Ammon's horn (tissue), 1 donor: Measurements from ENCODE around the gene NRCAM.
A peak's percentile ranks its signal among the peaks of the same experiment; 100 is the strongest.

Experiments used
- DNase-seq: peaks from one replicate; pipeline ENCODE4 v3.0.0-alpha.2; 2016; ENCODE audit warnings: low spot score

NRCAM gene

DNA sequence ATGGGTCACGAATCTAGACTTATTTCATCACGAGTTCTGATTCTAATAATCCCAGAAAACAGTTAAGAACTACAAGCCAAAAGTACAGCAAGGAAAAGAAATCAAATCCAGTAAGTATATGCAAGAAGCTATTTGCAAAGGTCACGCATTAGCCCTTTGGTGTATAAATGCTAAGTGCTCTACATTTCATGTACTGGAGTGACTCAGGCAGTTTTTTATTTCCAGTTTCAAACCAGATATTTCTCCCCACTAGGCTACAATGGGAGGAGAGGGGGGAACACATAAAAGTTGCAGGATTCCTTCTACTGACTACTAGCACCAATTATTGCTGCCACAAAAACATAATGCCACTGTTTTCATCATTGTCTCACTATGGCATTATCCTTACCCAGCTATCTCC is 148.0 kb downstream of the NRCAM start:
- no peak for DNase-seq

DNA sequence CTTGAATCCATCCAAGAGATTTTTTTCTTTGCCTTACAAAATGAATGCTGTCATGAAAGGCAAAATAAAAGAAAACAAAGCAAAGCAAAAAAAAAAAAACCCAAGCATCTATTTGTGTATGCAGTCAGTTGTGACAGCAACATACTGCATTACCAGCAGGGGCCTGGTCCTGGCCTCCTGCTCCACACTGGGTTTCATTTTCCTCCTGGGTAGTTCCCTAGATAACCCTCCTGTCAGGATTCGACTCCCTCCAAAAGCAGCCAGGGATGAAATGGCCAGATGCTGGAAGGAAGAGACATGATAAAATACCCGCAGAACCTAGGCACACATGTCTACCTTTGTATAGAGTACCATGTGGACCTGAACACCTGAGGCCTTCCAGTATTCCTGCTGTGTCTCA is 148.6 kb downstream of the NRCAM start:
- DNase-seq, result no peak

DNA sequence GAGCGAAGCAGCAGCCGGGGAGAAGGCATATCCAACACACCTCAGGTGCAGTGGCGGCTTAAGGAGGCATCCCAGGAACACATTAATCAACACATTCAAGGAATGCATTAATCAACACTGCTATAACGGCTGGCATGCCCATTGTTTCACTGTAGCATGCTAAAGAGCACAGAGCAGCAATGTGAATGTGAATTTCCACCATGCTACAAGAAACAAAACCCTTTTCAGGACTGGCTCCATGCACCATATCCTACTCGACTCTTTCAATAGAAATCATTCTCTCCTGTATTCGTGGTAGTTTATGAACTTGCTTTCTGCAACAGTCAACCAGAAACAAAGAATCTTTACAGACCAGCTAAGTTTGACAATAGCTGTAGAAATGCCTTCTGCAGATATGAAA is 149.0 kb downstream of the NRCAM start:
- DNase-seq, result no peak

DNA sequence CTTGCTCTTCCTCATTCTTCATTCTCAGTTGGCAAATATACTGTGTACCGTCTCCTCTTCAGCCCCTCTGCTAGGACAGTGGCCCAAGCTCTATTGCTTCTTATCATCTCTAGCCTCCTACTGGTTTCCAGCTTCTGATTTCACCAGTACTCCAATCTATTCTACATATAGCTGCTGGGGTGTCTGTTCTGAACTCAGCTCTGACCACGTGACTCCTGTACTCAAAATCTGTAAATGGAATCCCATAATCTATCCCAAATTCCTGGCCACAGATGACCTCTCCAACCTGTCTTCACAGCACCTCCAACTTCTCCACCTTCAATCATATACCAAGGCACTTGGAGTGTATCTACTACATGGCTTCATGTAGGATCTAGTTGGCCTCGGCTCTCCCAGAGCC is 152.9 kb downstream of the NRCAM start:
- no peak for DNase-seq

DNA sequence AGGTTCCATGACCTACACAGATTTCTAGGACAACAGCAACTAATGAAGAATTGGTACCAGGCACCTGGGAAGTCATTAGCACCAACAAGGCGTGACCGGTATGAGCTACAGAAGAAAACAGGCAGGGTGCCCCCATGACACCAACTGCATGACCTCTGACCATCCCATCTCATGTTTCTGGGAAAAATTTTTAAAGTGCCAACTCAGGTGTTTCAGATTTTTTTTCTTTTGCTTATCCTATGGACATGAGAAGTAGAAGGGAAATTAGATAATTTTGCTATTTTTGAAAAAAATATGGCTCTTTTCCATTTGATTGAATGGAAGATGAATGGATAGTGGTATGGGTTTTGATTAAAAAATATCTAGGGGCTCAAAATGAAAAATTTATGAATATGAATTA is 154.8 kb downstream of the NRCAM start:
- no peak for DNase-seq

DNA sequence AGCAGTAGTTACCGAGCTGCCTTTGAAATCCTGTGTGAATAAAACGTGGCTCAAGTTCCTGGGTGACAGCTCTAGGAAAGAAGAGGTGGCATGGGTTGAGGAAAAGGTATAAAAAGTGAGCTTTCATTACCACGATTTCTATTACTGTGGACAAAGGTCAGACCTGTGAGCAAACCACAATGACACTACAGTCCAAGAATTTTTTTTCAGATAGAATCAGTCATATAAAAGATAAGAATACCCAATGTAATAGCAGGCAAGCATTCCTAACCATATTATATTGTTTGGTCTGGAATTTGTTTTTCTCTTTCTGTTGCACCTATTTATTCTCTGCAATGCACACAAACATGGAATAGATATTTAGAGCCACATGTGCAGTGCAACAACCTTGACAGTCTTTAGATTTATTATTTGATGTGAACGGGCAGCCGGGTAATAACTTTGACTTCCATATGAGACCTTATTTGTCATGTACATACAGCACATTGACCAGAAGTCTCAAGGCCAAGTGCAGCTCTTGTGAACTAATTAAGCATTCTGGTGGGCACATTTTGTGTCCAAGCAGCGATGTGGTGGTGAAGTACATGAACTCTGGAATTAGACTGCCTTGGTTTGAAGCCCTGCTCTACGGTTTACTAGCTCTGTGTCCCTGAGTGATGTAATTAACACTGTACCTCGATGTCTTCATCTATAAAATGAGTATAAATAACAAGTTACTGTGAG is 156.8 kb downstream of the NRCAM start:
- DNase-seq, result no peak

DNA sequence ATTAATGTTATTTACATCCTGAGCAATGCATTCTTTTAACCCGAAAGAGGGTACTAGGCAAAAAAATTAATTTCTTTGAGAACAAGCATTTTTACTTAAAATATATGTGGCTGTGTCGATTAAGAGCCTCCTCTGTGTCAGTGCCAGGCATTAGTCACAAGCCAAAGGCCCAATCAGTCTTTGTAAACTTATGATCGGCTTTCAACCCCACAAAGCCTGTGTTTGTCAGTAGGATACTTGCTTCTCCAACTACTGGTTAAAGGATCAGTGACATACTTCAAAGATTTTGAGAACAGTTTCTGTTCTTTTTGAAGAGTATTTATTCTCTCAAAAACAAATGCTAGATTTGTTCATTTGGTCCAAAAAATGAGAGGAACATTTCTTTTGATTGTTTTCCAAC is 159.3 kb downstream of the NRCAM start:
- no peak for DNase-seq

DNA sequence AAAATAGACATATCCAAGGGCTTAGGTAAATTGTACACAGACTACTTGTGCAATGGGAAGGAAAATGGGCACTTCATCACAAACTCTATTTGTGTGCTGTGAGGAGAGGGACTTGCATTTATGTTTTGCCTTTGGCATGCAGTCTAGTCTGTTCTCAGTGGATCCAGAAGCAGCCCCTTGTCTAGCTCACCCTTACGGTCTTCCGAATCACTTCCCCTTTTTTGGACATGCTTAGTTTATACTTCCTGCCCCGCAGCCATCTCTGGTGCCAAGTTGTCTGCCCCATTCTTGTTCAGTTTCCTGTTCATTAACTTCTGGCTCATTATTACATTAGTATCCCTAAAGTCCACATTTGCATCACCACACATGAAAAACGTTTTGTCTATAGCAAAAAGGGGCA is 161.6 kb downstream of the NRCAM start:
- DNase-seq, result no peak

DNA sequence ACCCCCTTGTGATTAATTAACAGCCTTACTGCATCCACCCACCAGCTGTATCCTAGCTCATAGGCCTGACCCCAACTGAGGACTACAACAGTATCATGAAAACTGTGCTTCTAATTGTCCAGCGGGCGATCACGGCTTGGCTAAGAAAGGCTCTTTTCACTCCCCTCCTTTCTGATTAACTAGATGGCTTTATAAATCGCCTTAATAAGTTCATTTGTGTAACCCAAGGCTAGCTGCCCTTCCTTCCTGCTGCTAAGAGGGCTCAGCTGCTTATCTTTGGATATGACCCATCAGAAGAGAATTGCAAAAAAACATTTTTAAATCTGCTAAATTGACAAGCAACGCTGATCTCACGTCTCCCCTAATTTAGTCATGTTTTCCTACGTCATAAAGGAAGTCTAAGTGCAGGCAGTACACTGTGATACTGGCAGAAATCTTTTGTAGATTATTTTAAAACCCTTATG is 163.1 kb downstream of the NRCAM start:
- peak; percentile 31 for DNase-seq

DNA sequence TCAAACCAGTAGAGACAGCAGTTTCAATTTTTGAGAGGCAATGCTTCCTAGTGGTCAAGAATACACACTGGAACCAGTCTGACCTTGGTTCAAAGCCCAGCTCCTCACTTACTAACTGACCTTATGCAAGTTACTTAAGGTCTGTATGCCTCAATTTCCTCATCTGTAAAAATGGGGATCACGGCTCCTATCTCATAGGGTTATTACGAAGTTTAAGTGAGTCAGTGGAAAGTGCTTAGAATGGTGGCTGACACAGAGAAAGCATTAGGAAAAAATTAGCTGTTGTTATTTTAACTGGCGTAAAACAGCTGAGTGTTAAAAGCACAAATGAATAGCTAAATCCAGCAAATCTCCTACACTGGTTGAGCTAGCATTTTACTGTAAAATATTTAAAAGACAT is 163.7 kb downstream of the NRCAM start:
- DNase-seq, result no peak

DNA sequence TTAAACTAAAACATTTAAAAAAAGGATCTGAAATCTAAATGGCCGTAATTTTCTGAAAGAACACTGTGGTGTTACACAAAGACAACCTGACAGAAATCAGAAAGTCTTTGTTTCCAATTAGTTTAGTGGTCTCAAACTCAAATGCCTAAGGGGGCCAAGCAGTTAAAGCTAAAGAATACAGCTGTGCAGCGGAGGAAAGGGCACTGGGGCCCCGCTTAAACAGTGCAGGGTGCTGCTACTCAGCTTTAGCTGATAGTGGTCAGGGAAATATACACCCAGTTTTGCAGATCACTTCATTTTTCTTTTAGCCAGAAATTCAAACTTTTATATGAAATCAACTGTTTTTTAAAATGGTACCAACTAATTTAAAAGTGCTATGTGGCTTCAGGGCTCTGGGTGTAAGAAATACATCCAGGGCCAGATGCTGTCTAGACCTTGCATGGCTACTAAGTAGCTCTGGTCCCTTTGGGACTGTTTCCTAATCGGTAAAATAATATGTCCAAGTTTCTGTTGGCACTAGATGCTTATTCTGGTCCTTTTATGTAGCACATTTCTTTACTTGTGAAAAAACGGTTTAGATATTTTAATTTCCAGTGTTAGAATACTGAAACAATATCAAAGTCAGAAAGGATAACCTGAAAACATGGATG is 164.3 kb downstream of the NRCAM start:
- DNase-seq, result no peak

DNA sequence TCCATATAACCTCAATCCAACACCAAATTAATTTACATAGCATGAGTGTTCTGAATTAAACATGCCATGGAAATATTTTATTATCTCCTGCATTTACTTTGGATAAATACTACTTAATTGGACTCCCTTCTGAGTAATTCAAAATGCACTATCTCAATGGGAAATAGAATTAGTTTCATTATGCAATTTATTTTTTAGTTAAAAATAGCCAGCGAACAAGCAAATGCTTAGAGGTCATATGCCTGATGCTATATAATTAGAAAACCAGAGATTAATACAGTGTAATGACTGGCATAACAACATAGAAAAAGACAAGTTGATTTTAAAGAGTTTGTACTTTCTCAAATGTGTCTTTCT is 165.1 kb downstream of the NRCAM start:
- DNase-seq, result no peak

DNA sequence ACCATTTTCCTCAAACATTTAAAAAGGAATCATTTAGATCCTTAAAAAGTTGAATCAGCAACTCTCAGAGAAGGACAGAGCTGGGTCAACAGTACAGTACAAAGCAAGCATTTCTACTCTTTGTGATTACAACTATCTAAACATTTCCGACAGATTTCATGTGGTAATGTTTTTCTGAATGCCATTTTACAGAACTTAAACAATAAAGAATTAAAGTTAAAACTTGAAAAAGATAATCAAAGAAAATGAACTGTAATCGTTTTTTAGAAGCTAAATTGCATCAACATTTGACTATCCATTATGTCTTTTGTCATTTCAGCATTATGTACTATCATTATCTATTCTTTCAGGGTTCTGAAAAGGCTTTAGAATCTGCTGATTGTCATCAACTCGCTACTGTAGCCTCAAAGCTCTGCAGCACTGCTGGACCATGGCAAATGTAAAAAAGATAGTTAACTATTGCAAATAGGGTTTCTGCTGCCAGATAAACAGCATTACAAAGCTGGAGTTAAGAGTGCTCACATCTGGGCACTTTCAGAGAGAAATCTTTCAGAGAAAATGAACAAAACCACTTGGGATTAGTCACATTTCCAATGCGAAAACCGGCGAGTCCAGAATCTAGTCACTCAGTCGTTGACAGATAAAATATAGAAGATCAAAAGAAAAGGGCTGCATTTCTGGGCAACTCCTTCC is 165.6 kb downstream of the NRCAM start:
- no peak for DNase-seq

DNA sequence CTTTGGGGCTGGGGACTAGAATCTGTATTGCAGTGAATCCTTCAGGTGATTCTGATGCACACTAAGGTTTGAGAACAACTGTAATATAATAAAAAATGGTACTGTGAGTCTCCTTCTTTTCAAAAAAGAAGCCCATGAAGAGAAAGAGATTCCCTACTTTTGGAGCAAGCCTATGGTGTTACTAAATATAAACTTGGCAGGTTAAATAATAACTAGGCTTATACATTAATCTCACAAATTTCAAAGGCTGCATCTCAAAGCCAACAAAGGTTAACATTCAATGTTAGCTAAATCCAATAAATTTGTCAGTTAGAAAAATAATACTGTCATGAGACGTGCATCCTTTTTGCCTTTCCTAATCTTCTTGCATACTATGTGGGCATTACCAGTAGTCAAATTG is 166.4 kb downstream of the NRCAM start:
- no peak for DNase-seq

DNA sequence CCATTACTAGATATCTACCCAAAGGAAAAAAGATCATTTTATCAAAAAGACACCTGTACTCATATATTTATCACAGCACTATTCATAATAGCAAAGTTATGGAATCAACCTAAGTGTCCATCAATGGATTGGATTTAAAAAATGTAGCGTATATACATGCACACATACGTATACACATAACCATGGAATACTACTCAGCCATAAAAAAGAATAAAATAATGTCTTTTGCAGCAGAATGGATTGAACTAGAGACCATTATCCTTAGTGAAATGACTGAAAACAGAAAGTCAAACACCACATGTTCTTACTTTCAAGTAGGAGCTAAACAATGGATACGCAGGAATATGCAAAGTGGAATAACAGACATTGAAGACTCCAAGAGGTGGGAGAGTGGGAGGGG is 168.4 kb downstream of the NRCAM start:
- DNase-seq, result no peak

DNA sequence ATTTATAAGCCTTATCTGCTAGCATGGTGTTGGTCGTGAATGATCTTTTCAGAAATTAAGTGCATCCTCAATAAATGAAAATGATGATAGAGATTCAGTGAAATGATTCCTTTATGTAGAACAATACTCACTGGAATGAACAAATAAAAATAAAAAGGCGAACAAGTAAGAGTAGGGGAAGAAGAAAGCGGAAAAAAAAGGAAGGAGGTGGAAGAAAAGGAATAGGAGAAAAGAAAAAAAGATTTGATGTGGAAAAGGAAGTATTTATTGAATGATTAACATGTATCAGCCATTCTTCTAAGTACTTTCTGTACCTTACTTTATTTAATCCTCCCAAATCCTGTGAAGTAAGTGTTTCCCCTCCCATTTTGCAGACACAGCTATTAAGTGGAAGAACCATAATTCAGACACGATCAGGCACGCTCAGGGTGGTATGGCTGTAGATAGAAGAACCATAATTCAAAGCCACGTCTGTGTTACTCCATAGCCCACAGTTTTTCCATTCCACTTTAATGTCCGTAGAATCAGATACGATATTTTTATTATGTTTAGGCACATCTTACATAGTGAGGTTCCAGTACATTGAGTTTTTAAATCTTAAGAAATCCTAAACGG is 169.8 kb downstream of the NRCAM start:
- no peak for DNase-seq

DNA sequence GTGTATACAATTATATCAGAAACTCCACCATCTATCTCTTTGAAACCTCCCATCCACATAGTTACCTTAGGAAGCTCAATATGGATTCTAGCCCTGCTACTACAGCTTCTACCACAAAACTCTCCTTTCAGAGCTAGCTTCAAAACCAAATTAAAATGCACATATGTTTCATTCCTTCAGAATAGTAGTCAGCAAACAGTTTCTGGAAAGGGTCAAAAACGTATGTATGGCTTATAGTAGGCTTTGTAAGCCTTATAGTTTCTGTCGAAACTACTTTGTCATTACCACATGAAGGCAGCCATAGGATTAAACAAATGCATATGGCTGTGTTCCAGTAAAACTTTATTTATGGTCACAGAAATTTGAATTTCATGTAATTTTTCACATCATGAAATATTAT is 170.5 kb downstream of the NRCAM start:
- DNase-seq, result no peak

DNA sequence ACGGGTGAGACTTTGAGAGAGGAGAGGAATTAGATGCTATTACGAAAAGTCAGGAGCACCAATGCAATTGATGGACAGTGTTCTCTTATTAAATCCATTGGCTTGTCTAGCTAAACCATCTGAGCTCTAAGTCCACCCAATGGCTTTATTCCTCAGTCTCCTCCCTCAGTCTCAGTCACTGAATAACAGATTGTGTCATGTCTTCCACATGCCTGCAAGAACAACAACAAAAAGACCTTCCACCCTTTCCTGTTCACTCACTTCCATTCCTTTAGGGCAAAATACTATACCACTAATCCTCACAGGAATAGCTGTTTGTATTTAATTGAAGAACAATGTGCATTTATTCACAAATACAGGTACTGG is 171.2 kb downstream of the NRCAM start:
- no peak for DNase-seq

DNA sequence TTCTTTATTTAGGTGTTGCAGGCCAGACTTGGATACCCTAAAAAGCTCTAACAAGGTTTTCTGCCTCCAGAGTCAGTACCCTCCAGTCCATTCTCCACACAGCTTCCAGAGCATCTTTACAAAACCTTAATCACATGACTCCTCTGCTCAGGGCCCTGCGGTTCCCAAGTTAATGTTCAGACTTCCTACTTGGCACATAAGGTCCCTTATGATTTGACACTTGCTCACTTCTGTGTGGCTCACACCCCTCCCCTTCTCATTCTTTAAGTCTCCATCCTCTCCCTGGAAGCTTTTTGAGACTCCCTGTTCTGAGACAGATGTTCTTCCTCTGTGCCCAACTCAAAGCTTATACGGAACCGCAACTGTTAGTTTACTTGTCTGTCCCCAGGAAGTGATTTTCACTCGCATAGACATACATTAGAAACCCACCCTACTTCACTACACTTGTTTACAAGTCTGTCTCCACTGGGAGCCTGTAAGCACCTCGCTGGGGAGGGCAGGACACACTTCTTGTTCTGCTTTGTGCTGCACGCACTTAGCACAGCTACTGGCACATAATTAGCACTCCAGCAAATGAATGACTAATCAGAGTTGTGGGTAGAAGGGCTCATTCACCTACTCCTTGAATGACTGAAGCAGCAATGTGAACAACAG is 171.8 kb downstream of the NRCAM start:
- no peak for DNase-seq

DNA sequence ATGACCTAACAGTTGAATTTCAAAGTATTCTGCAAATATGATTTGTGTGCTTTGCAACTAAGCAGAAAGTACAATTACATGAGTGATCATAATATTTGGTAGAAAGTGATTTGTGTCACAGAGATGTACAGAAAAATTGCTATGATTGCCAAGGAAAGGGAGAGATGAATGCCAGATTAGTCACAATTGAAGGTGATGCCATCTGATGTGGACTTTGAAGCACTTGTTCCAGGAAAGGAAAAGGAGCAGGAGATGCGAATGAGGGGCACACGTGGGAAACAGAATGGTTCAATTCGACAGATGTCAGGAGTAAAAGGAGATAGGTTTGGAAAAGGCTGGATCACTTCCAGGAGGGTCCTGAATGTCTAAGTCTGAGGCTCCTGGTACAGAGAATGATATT is 173.0 kb downstream of the NRCAM start:
- DNase-seq, result no peak

DNA sequence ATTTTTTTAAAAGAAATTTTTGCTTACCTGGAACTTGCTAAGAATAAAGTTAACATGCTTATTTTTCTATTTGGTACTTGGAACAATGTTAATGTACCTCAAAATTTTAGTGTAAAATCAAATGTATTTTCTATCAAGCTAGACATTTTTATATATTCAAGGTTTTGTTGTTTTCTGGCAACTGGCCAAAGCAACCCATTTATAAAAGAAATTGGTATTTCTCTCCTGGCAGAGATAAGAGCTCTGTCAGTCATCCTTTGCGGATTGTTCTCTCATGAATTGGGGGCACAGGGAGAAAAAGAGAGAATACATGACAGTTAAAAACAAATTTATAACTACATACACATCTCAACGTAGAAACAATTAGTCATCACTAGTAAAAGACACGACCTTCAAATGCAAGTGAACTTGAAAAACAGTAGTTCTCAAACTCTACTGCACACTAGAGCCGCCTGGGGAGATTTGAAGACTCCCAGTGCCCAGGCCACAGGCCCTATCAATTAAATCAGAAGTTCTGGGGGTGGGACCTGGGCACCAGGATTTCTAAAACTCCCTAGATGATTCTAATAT is 173.7 kb downstream of the NRCAM start:
- no peak for DNase-seq

DNA sequence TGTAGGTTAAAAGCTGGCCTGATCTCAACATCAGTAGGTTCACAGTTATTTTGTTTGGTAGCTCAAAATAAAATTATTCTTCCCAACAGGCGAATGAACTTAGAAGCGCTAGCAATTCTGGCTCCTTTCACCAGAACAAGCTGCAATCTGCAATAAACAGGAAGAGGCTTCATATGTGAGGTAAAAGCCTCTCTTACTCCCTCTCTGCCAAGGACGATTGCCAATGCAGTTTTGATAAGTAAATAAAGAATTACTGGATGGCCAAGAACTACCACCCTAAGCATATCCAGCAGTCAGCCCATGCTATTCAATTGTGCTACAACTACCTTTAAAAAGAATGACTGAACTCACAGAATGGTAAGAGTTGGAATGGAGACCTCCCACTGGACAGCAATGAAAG is 176.1 kb downstream of the NRCAM start:
- DNase-seq, result no peak
